ENCODE results near the gene NDUFA12.

DNA sequence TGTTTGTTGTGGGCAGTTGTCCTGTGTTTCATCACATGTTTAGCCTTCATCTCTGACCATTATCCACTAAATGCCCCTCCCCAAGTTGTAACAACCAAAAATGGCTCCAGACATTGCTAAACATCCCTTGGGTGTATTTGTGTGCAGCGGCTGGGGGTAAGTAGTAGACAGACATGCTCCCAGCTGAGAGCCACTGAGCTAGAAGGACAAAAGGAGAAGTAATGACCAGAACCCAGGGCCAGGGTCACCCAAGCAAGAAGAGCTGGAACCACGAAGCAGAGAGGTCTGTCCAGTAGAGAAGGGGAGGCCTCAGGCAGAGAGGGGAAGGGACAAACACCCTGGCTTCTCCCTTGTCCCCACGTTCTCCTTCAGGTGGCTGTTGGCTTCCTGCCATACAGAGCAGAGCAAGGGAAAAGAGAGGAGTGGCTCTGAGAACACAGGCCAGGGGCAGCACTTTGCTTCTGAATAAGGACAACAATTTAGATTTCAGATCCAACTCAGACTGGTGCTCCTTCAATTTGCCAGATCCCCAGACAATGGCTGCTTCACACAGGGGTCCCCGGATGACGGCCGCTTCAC, 55.2 kb downstream of the NDUFA12 start:
- TF ChIP-seq CTCF (IDR thresholded peaks at IDR 0.05) = no peak
- TF ChIP-seq POLR2AphosphoS5 (IDR thresholded peaks at IDR 0.05; ENCODE audit: insufficient read depth in 1 of 2, low read depth in 1 of 2) = no peak

All from vagina (tissue), 2 donors.